HFFc6 (cell line): Measurements from ENCODE around the gene RPL19. TPM values are rescaled to one million over a fixed set of nuclear protein-coding genes. Genes with fewer than 3 reads are reported as not detected.
A peak's percentile ranks its signal among the peaks of the same experiment; 100 is the strongest.

Experiments used
- DNase-seq: peaks from one replicate; pipeline ENCODE4 v3.0.0-alpha.2; 2018
- H3K27ac Mint-ChIP-seq: 2 replicates; pipeline ENCODE4 v1.8.0; 2020; ENCODE audit warnings: mild to moderate bottlenecking, mixed read lengths
- H3K27me3 Mint-ChIP-seq: 2 replicates; pipeline ENCODE4 v1.8.0; 2021; ENCODE audit warnings: mild to moderate bottlenecking, moderate library complexity, mixed read lengths; ENCODE audit not compliant: insufficient read depth
- H3K36me3 Mint-ChIP-seq: 2 replicates; pipeline ENCODE4 v1.8.0; 2021; ENCODE audit warnings: low read depth, mixed read lengths
- H3K4me1 Mint-ChIP-seq: 2 replicates; pipeline ENCODE4 v1.8.0; 2020; ENCODE audit warnings: low read depth, mixed read lengths
- H3K4me3 Mint-ChIP-seq: 2 replicates; pipeline ENCODE4 v1.8.0; 2020; ENCODE audit warnings: mild to moderate bottlenecking, moderate library complexity, mixed read lengths
- H3K9me3 Mint-ChIP-seq: 2 replicates; pipeline ENCODE4 v1.8.0; 2020; ENCODE audit warnings: mild to moderate bottlenecking, mixed read lengths
- CTCF ChIP-seq: fragments of 200-600 bp; sonication (generic); IDR thresholded peaks from 2 replicates; pipeline ENCODE4 v1.5.0; 2021; ENCODE audit warnings: antibody characterized with exemption, mild to moderate bottlenecking
- total RNA-seq, 6 experiments: library from RNA; stranded (reverse); fragmentation: NEBNext Ultra II Directional; extraction: Animal tissue kit (Norgen Biotek cat#: 25700); gene quantifications; 2 replicates in 1 of 6; 3 replicates in 5 of 6; pipeline ENCODE4 v1.2.3, GENCODE V29; 2021

RPL19 gene
- total RNA-seq, 6 experiments from 2014 or later: 1,574 to 1,911 (median 1,762) TPM

- peak; percentile 22; the same call in 1 of the 2 replicates for TF ChIP-seq CTCF
- H3K36me3 Mint-ChIP-seq: no peaks in the 10 kb centered on the region
- H3K27ac Mint-ChIP-seq: peak overlapping the region; percentile 82
- H3K4me1 Mint-ChIP-seq: peaks cover 27% of the 10 kb centered on the region
- H3K4me3 Mint-ChIP-seq: peak overlapping the region; percentile 96
- H3K9me3 Mint-ChIP-seq: no peaks in the 10 kb centered on the region
- peaks cover 14% of the 10 kb centered on the region for H3K27me3 Mint-ChIP-seq
- peak; percentile 91 for DNase-seq
Observed at GRCh38 chr17:39153599-39154051, 46.5 kb upstream of the RPL19 start.

- Mint-ChIP-seq H3K4me3 (no peak overlapping the region), H3K27me3 (peaks cover 14% of the 10 kb centered on the region), H3K4me1 (peaks cover 27% of the 10 kb centered on the region), H3K36me3 (no peaks in the 10 kb centered on the region), H3K27ac (no peak overlapping the region), H3K9me3 (no peaks in the 10 kb centered on the region)
- no peak for TF ChIP-seq CTCF
- DNase-seq: no peak
Observed at GRCh38 chr17:39155654-39156053, 44.4 kb upstream of the RPL19 start.

- Mint-ChIP-seq H3K27me3 (peaks cover 14% of the 10 kb centered on the region), H3K4me1 (peaks cover 27% of the 10 kb centered on the region), H3K4me3 (no peak overlapping the region; the same call in 1 of the 2 replicates), H3K36me3 (no peaks in the 10 kb centered on the region), H3K9me3 (no peaks in the 10 kb centered on the region), H3K27ac (no peak overlapping the region)
- DNase-seq: peak; percentile 19
- no peak for TF ChIP-seq CTCF
Observed at GRCh38 chr17:39156491-39156890, 43.6 kb upstream of the RPL19 start.

- TF ChIP-seq CTCF: no peak
- Mint-ChIP-seq H3K27ac (no peak overlapping the region), H3K4me3 (no peak overlapping the region), H3K4me1 (peaks cover 9% of the 10 kb centered on the region), H3K27me3 (peaks cover 10% of the 10 kb centered on the region), H3K36me3 (no peaks in the 10 kb centered on the region), H3K9me3 (no peaks in the 10 kb centered on the region)
- DNase-seq: no peak
Observed at GRCh38 chr17:39158623-39159022, 41.5 kb upstream of the RPL19 start.

GRCh38 chr17:39161962-39162361 lies 38.1 kb upstream of the RPL19 start:
- Mint-ChIP-seq H3K27me3 (peaks cover 13% of the 10 kb centered on the region), H3K4me3 (no peak overlapping the region), H3K27ac (no peak overlapping the region), H3K36me3 (no peaks in the 10 kb centered on the region), H3K4me1 (peaks cover 21% of the 10 kb centered on the region), H3K9me3 (no peaks in the 10 kb centered on the region)
- TF ChIP-seq CTCF: no peak
- no peak for DNase-seq
